Adrenal gland (tissue), 5 donors: Measurements from ENCODE around the gene WDR20.
"Not testable (repeated sequence)": the region's sequence is repeated elsewhere in the genome, so short reads cannot be mapped to it uniquely, and the experiment has no call there.

Experiments
- CTCF ChIP-seq, 6 experiments: fragments of 450-650 bp in 4 of 6; fragments of 200-600 bp in 2 of 6; sonication (generic) in 1 of 6; IDR thresholded peaks; 1 replicate in 5 of 6; 2 replicates in 1 of 6; pipeline versions ENCODE4 v1.5.1 to v1.8.0; 2016 to 2021; ENCODE audit warnings: antibody characterized with exemption in 6 of 6, mild to moderate bottlenecking in 2 of 6, moderate library complexity in 1 of 6
- POLR2A ChIP-seq, 2 donors: fragments of 450-650 bp; IDR thresholded peaks; one replicate each; pipeline ENCODE4 v1.6.1; 2017; ENCODE audit warnings: antibody characterized with exemption in 2 of 2, mild to moderate bottlenecking in 2 of 2, moderate library complexity in 1 of 2
- donor health status: DM: no; HTN: no; CAD: no.

GRCh38 chr14:102240481-102240880, 100.8 kb downstream of the WDR20 start:
- not testable (repeated sequence) for TF ChIP-seq CTCF, POLR2A (IDR thresholded peaks at IDR 0.05)
